HG02870 (cell line): Measurements from ENCODE around the gene C11orf68.
A peak's percentile ranks its signal among the peaks of the same experiment; 100 is the strongest.
"Not testable (repeated sequence)": the region's sequence is repeated elsewhere in the genome, so short reads cannot be mapped to it uniquely, and the experiment has no call there.

Source experiments
- ATAC-seq: cut with Tn5 transposase; IDR thresholded peaks from one replicate; pipeline ENCODE4 v1.9.1; 2021; ENCODE audit warnings: mild to moderate bottlenecking, moderate library complexity; ENCODE audit not compliant: unreplicated experiment

The C11orf68 gene

GRCh38 chr11:65915821-65916251 is 3.0 kb downstream of the C11orf68 start:
- ATAC-seq: no peak

GRCh38 chr11:65915101-65915820 is 3.6 kb downstream of the C11orf68 start:
- no peak for ATAC-seq

GRCh38 chr11:65912845-65913244 is 6.0 kb downstream of the C11orf68 start:
- ATAC-seq: no peak

GRCh38 chr11:65911682-65912568 is 6.9 kb downstream of the C11orf68 start:
- no peak for ATAC-seq

GRCh38 chr11:65907878-65908277 is 11.0 kb downstream of the C11orf68 start:
- no peak for ATAC-seq

GRCh38 chr11:65906602-65907001 is 12.3 kb downstream of the C11orf68 start:
- ATAC-seq: no peak

- no peak for ATAC-seq
These were observed 15.1 kb downstream of the C11orf68 start for GRCh38 chr11:65903715-65904114.

- ATAC-seq: no peak
These were observed 15.8 kb downstream of the C11orf68 start for GRCh38 chr11:65903068-65903481.

- ATAC-seq: no peak
These were observed 18.0 kb downstream of the C11orf68 start for GRCh38 chr11:65900899-65901180.

GRCh38 chr11:65900125-65900898 is 18.6 kb downstream of the C11orf68 start, which contains the start of gene FOSL1:
Gene FOSL1 (minus strand): TSS chr11:65900388. CDS start chr11:65900339, 49 bp downstream.
- ATAC-seq: peak; percentile 76

- ATAC-seq: no peak
These were observed 19.3 kb downstream of the C11orf68 start for GRCh38 chr11:65899356-65900124.

- no peak for ATAC-seq
These were observed 20.1 kb downstream of the C11orf68 start for GRCh38 chr11:65898656-65899355.

GRCh38 chr11:65897020-65897471 is 21.8 kb downstream of the C11orf68 start:
- no peak for ATAC-seq

- ATAC-seq: no peak
These were observed 22.5 kb downstream of the C11orf68 start for GRCh38 chr11:65896034-65896999.

- no peak for ATAC-seq
These were observed 23.3 kb downstream of the C11orf68 start for GRCh38 chr11:65895482-65895981.

GRCh38 chr11:65894034-65894591 is 24.7 kb downstream of the C11orf68 start:
- ATAC-seq: no peak

GRCh38 chr11:65892661-65893317 is 26.1 kb downstream of the C11orf68 start:
- no peak for ATAC-seq

GRCh38 chr11:65892137-65892540 is 26.7 kb downstream of the C11orf68 start:
- not testable (repeated sequence) for ATAC-seq
